Fibroblast of lung (primary cell): ENCODE results near the gene TXNDC11.

Experiments
- CTCF ChIP-seq, 2 donors: IDR thresholded peaks in 1 of 2; conservative IDR thresholded peaks in 1 of 2; 1 replicate in 1 of 2; 2 replicates in 1 of 2; pipeline ENCODE4 v1.5.1; 2011 to 2012; ENCODE audit warnings: low read length in 2 of 2, control low read depth in 1 of 2, inconsistent platforms in 1 of 2, low read depth in 1 of 2, mild to moderate bottlenecking in 1 of 2
- EZH2 ChIP-seq: IDR thresholded peaks from 2 replicates; pipeline ENCODE4 v1.5.1; 2012; ENCODE audit warnings: low read length, control low read depth, mild to moderate bottlenecking; ENCODE audit errors: missing control alignments

GRCh38 chr16:11671676-11672075 lies 71.0 kb downstream of the TXNDC11 start:
- TF ChIP-seq CTCF (conservative IDR thresholded peaks at IDR 0.05 in 1 of 2, IDR thresholded peaks at IDR 0.05 in 1 of 2; ENCODE audit: low read depth in 1 of 2, low read length in 2 of 2) (no peak), EZH2 (no peak)
